NCI-H460 (cell line): ENCODE results near the gene CSNK1G3. TPM values are rescaled to one million over a fixed set of nuclear protein-coding genes. Genes with fewer than 3 reads are reported as not detected.

Source experiments
- DNase-seq: peaks from one replicate; pipeline ENCODE4 v3.0.0-alpha.2; 2016; ENCODE audit warnings: low read depth; ENCODE audit errors: extremely low read depth
- total RNA-seq: library from RNA; depleted of rRNA; stranded (reverse); fragments of >200 nt; shearing (Covaris generic); gene quantifications from 2 replicates; pipeline ENCODE4 v1.2.3, GENCODE V29; 2014

Gene CSNK1G3
- total RNA-seq, 1 experiment from 2014 or later: 91.9 TPM

GRCh38 chr5:123554601-123555000 lies 42.6 kb downstream of the CSNK1G3 start:
- no peak for DNase-seq

GRCh38 chr5:123557907-123558306 lies 45.9 kb downstream of the CSNK1G3 start:
- no peak for DNase-seq

GRCh38 chr5:123558762-123559433 lies 46.9 kb downstream of the CSNK1G3 start:
- DNase-seq: no peak

- DNase-seq: no peak
Observed at GRCh38 chr5:123559434-123559775, 47.4 kb downstream of the CSNK1G3 start.

- DNase-seq: no peak
Observed at GRCh38 chr5:123561230-123561629, 49.3 kb downstream of the CSNK1G3 start.

GRCh38 chr5:123571927-123572326 lies 60.0 kb downstream of the CSNK1G3 start:
- no peak for DNase-seq

- DNase-seq: no peak
Observed at GRCh38 chr5:123578390-123578789, 66.4 kb downstream of the CSNK1G3 start.

- no peak for DNase-seq
Observed at GRCh38 chr5:123579410-123579809, 67.4 kb downstream of the CSNK1G3 start.

- DNase-seq: no peak
Observed at GRCh38 chr5:123582550-123583285, 70.7 kb downstream of the CSNK1G3 start.

- no peak for DNase-seq
Observed at GRCh38 chr5:123585871-123586270, 73.9 kb downstream of the CSNK1G3 start.

GRCh38 chr5:123594434-123594833 lies 82.5 kb downstream of the CSNK1G3 start:
- no peak for DNase-seq

GRCh38 chr5:123597018-123597417 lies 85.0 kb downstream of the CSNK1G3 start:
- DNase-seq: no peak

GRCh38 chr5:123598028-123598689 lies 86.2 kb downstream of the CSNK1G3 start:
- DNase-seq: no peak

GRCh38 chr5:123599171-123599570 lies 87.2 kb downstream of the CSNK1G3 start:
- DNase-seq: no peak

- no peak for DNase-seq
Observed at GRCh38 chr5:123601610-123602009, 89.6 kb downstream of the CSNK1G3 start.

- DNase-seq: no peak
Observed at GRCh38 chr5:123605822-123606221, 93.8 kb downstream of the CSNK1G3 start.

GRCh38 chr5:123610209-123610608 lies 98.2 kb downstream of the CSNK1G3 start:
- DNase-seq: no peak

- peak; percentile 44 for DNase-seq
Observed at GRCh38 chr5:123610665-123611405, 98.9 kb downstream of the CSNK1G3 start.

- DNase-seq: no peak
Observed at GRCh38 chr5:123611406-123611709, 99.4 kb downstream of the CSNK1G3 start.

- DNase-seq: no peak
Observed at GRCh38 chr5:123617561-123617960, 105.6 kb downstream of the CSNK1G3 start.

GRCh38 chr5:123626051-123626450 lies 114.1 kb downstream of the CSNK1G3 start:
- DNase-seq: no peak
